Eye (tissue), 1 donor: ENCODE measurements around the gene CST4.
"Not testable (repeated sequence)": the region's sequence is repeated elsewhere in the genome, so short reads cannot be mapped to it uniquely, and the experiment has no call there.

Experiments used
- DNase-seq: peaks from one replicate; pipeline ENCODE4 v3.0.0-alpha.2; 2015

CST4 gene, protein sequence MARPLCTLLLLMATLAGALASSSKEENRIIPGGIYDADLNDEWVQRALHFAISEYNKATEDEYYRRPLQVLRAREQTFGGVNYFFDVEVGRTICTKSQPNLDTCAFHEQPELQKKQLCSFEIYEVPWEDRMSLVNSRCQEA

GRCh38 chr20:23688684-23689398 lies at the start of gene CST4:
CST4 (minus strand) TSS chr20:23689038; CDS start chr20:23688969, 69 bp downstream.
- not testable (repeated sequence) for DNase-seq

GRCh38 chr20:23735391-23735790 lies 46.6 kb upstream of the CST4 start:
- not testable (repeated sequence) for DNase-seq

- not testable (repeated sequence) for DNase-seq
These were observed 46.1 kb upstream of the CST4 start for GRCh38 chr20:23734949-23735348.

DNA sequence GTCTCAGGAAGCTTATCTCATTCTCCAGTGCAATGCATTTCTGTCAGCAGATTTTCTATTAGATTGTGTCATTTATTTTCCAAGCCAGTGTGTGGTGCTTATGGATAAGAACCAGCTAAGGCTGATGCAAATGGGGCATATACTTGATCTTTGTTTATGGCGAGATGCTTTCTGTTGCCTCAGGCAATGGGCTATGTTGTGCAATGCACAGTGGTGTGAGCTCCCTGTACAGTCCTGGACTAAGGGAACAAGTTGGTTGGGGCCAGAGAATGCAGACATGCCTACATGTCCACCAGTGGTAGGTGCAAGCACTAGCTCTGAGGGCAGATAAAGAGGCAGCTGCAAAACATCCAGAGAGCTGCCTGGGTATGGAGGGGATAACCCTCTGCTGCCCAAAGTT lies 45.6 kb upstream of the CST4 start:
- DNase-seq, result not testable (repeated sequence)

- DNase-seq, result no peak
These were observed 38.2 kb upstream of the CST4 start for GRCh38 chr20:23727016-23727415.

DNA sequence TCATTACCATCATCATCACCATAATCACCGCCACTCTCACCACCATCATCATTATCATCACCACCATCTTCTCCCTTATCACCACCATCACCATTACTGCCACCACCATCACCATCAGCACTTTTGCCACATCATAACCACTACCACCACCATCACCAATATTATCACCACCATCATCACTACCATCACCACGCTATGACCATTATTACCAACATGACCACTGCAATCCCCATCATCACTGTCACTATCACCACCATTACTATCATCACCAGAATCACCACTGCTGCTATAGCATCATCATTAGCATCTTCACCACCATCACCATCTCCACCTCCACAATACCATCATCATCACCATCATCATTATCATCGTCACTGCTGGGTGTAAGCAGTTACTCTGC lies 36.3 kb upstream of the CST4 start:
- DNase-seq, result no peak

- DNase-seq, result peak; percentile 6
These were observed 34.9 kb upstream of the CST4 start for GRCh38 chr20:23723659-23724307.

DNA sequence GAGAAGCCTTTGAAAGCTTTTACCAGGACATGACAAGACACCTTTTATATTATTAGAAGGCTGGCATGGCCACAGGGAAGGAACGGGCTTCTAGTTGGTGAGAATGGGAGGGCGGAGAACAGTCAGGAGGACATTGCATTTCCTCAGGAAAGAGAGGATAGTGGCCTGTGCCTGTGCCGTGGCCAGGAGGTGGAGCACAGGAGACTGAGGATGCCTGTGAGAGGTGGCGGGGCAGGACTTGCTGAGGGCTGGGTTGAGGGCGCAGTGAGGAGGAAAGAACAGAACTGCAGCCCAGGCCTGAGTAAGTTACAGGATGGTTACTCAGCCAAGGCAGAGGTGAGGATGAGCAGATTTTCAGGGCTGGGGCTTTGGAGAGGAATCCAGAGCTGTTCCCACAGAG lies 34.0 kb upstream of the CST4 start:
- DNase-seq, result not testable (repeated sequence)

DNA sequence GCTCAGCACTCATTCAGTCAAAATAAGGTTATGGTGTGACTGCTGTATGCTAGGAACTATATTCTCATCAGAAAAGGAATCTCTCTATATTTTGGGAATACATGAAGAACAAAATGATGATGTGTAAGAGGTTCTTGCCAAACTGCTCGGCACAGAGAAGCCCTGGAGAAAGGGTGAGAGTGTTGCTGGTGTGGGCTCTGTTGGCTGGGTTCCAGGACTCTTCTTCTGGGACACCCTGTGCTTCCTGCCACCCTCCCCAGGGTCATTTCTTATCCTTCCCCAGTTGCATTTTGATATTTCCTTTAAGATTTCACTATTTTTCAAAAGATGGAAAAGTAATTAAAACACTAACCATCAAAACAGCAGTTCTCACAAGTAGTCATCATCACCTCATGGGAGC lies 33.1 kb upstream of the CST4 start:
- DNase-seq, result no peak

DNA sequence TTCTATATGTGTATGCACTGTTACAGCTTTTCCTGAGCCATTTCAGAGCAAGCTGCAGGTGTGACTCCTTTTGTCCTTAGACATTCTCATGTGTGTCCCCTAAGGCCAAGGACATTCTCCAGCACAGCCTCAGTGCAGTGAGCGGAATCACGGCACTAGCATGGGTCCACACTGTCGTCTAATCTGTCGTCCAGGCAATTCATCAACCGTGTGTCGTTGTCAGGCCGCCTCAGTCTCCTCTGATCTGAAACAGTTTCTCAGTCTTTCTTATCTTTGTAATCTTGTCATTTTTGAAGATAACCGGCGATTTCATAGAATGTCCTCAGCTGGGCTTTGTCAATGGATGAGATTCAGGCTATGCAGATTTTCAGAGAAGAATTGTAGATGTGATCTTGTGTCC lies 30.5 kb upstream of the CST4 start:
- DNase-seq, result not testable (repeated sequence)

DNA sequence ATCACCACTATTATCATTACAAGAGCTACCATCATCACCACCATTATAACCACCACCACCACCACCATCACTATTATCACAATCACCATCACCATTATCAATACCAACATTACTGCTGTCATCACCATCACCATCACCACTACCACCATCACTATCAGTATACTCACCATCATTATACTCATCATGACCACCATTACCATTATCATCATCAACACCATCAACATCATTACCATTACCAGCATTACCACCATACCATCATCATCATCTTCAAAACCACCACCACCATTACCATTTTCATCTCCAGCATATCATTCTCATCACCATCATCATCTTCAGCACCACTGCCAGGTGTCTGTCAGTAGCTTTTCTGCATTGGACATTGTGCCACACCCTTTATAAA lies 22.9 kb upstream of the CST4 start:
- not testable (repeated sequence) for DNase-seq

- DNase-seq, result no peak
These were observed 21.9 kb upstream of the CST4 start for GRCh38 chr20:23710771-23711170.

GRCh38 chr20:23705895-23706294 lies 17.1 kb upstream of the CST4 start:
- no peak for DNase-seq

GRCh38 chr20:23702021-23702420 lies 13.2 kb upstream of the CST4 start:
- no peak for DNase-seq

- no peak for DNase-seq
These were observed 12.1 kb upstream of the CST4 start for GRCh38 chr20:23700931-23701330.

DNA sequence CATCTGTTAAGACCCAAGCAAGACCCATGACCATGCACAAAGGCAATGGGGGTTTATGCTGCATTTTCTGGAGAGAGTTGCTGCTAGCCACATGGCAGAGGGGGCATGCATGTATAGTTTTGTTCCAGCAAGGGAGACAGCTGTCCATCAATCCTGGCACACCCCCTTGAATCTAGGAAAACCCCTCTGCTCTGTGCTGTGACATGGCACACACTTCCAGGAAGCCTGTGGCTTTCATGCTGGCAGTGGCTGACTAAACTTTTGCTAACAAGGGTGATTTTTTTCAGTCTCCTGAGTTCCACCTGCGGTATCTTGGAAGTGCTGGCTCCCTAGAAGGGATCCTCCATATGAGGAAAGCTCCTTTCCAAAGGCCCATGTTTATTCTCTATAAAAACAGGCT lies 9.1 kb upstream of the CST4 start:
- DNase-seq, result no peak

- not testable (repeated sequence) for DNase-seq
These were observed 6.2 kb upstream of the CST4 start for GRCh38 chr20:23695068-23695395.

DNA sequence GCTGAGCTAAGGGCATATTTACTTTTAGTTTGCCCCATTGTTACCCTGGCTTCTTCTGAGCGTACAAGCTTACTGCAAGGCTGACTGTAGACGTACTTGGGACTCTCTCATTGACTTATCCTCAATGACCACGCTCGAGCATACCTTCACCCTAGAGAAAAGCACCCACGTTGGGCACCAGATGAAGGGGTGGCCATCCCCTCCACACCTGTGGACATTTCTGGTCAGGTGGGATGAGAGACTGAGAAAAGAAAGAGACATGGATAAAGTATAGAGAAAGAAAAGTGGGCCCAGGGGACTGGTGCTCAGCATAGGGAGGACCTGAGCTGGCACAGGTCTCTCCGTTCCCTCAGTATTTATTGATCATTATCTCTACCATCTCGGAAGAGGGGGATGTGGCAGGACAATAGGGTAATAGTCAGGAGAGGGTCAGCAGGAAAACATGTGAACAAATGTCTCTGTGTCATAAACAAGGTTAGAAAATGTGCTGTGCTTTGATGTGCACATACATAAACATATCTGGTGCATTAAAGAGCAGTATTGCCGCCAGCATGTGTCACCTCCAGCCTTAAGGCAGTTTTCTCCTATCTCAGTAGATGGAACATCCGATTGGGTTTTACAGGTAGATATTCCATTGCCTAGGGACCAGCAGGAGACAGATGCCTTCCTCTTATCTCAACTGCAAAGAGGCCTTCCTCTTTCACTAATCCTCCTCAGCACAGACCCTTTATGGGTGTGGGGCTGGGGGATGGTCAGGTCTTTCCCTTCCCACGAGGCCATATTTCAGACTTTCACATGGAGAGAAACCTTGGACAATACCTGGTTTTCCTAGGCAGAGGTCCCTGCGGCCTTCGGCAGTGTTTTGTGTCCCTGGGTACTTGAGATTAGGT lies 5.6 kb upstream of the CST4 start:
- DNase-seq, result not testable (repeated sequence)

GRCh38 chr20:23692725-23693619 lies 4.1 kb upstream of the CST4 start:
- DNase-seq, result not testable (repeated sequence)

- DNase-seq, result no peak
These were observed 2.8 kb upstream of the CST4 start for GRCh38 chr20:23691675-23692074.

GRCh38 chr20:23690581-23690980 lies 1.7 kb upstream of the CST4 start:
- DNase-seq, result no peak

DNA sequence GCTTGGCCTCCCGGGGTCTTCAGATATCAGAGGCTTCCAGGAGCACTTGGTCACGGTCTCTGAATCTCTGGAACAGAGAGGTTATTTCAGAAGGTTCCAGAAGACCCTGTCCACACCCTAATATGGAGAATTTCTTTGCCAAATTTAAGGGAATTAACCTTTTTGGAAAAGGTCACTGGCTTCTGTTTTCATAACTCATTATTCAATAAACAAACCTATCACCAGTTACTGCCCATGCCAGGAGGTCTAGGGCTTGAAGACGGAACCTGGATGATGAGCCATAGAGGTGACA lies 507 bp upstream of the CST4 start:
- no peak for DNase-seq

- no peak for DNase-seq
These were observed 852 bp downstream of the CST4 start for GRCh38 chr20:23687986-23688385.
